ENCODE measurements around the gene DHRS3. TPM values are rescaled to one million over a fixed set of nuclear protein-coding genes. Genes with fewer than 3 reads are reported as not detected.

DHRS3 gene
- total and polyA plus RNA-seq, 2 of the 13 experiments (the other 11 are each of a cell fraction or from before 2014, with no cell fraction given), result 48.5 to 90.5 TPM

- TF ChIP-seq SIN3A (IDR thresholded peaks at IDR 0.05; ENCODE audit: borderline replicate concordance, low read depth, low read length) (peak; percentile 98), RBM22 (optimal IDR thresholded peaks at IDR 0.05; ENCODE audit: low read length) (peak; percentile 92), CBX1 (IDR thresholded peaks at IDR 0.05; ENCODE audit: low read depth) (no peak), ZNF136 (CRISPR knock-in tag; IDR thresholded peaks at IDR 0.05; ENCODE audit: low read depth) (no peak), FOXJ3 (CRISPR knock-in tag; IDR thresholded peaks at IDR 0.05; ENCODE audit: borderline replicate concordance) (peak; percentile 86; the same call in 1 of the 2 replicates), ATF2 (CRISPR knock-in tag; IDR thresholded peaks at IDR 0.05) (peak; percentile 82; the same call in 1 of the 2 replicates), EED (CRISPR knock-in tag; IDR thresholded peaks at IDR 0.05) (peak; percentile 72; the same call in 1 of the 2 replicates), GZF1 (CRISPR knock-in tag; IDR thresholded peaks at IDR 0.05) (peak; percentile 69; the same call in 1 of the 2 replicates), ZNF772 (CRISPR knock-in tag; IDR thresholded peaks at IDR 0.05) (peak; percentile 66; the same call in 1 of the 2 replicates), ZNF609 (CRISPR knock-in tag; IDR thresholded peaks at IDR 0.05; ENCODE audit: borderline replicate concordance) (peak; percentile 77), HDAC2 (CRISPR knock-in tag; IDR thresholded peaks at IDR 0.05) (peak; percentile 90), ZBTB26 (CRISPR knock-in tag; IDR thresholded peaks at IDR 0.05; ENCODE audit: borderline replicate concordance) (peak; percentile 61; the same call in 1 of the 2 replicates), PHF21A (CRISPR knock-in tag; IDR thresholded peaks at IDR 0.05) (peak; percentile 95), PHF8 (CRISPR knock-in tag; IDR thresholded peaks at IDR 0.05) (peak; percentile 32; the same call in 1 of the 2 replicates), SP5 (CRISPR knock-in tag; IDR thresholded peaks at IDR 0.05; ENCODE audit: borderline replicate concordance, low read depth) (peak; percentile 63), CBFB (CRISPR knock-in tag; IDR thresholded peaks at IDR 0.05) (peak; percentile 67; the same call in 1 of the 2 replicates), BORCS8-MEF2B (CRISPR knock-in tag; IDR thresholded peaks at IDR 0.05) (peak; percentile 53), ZNF205 (CRISPR knock-in tag; IDR thresholded peaks at IDR 0.05) (peak; percentile 64), RXRA (CRISPR knock-in tag; IDR thresholded peaks at IDR 0.05) (peak; percentile 59; the same call in 1 of the 2 replicates), ZNF329 (CRISPR knock-in tag; IDR thresholded peaks at IDR 0.05; ENCODE audit: low read depth) (peak; percentile 97), ZNF781 (CRISPR knock-in tag; IDR thresholded peaks at IDR 0.05; ENCODE audit: borderline replicate concordance, not compliant biosample characterization) (peak; percentile 72), BCL6 (CRISPR knock-in tag; IDR thresholded peaks at IDR 0.05) (peak; percentile 82), TEAD3 (CRISPR knock-in tag; optimal IDR thresholded peaks at IDR 0.05; ENCODE audit: borderline replicate concordance) (peak; percentile 98)
Measured at GRCh38 chr1:12615865-12616708, 1.9 kb downstream of the DHRS3 start (continued).
